HTR-8/SVneo (cell line): Measurements from ENCODE around the gene NNMT.
"Not testable (repeated sequence)": the region's sequence is repeated elsewhere in the genome, so short reads cannot be mapped to it uniquely, and the experiment has no call there.

ENCODE experiments used
- DNase-seq: peaks from one replicate; pipeline ENCODE4 v3.0.0; 2011; ENCODE audit warnings: low spot score, mixed read lengths; ENCODE audit not compliant: insufficient read length
- FAIRE-seq: peaks from 2 replicates; lab custom pipeline; 2011; peaks lifted over from hg19 to GRCh38; lab: Jason Lieb, UNC

The NNMT gene

GRCh38 chr11:114340311-114341131 is 44.3 kb downstream of the NNMT start:
- DNase-seq, result peak; percentile 57

GRCh38 chr11:114341667-114342066 is 45.5 kb downstream of the NNMT start:
- DNase-seq, result not testable (repeated sequence)

More at GRCh38 chr11:114340311-114341131, 44.3 kb downstream of the NNMT start:
- FAIRE-seq, result peak; percentile 89

GRCh38 chr11:114342476-114342875 is 46.3 kb downstream of the NNMT start:
- no peak for DNase-seq
- no peak for FAIRE-seq

More at GRCh38 chr11:114341667-114342066, 45.5 kb downstream of the NNMT start:
- FAIRE-seq, result not testable (repeated sequence)

GRCh38 chr11:114343020-114343419 is 46.8 kb downstream of the NNMT start:
- no peak for FAIRE-seq
- DNase-seq, result no peak

- FAIRE-seq, result no peak
- DNase-seq, result no peak
Measured at GRCh38 chr11:114343493-114343892, 47.3 kb downstream of the NNMT start.

- FAIRE-seq (no peak), DNase-seq (no peak)
Measured at GRCh38 chr11:114344494-114344893, 48.3 kb downstream of the NNMT start.

- DNase-seq (no peak), FAIRE-seq (peak; percentile 16)
Measured at GRCh38 chr11:114345575-114346222, 49.5 kb downstream of the NNMT start.

- no peak for DNase-seq
- no peak for FAIRE-seq
Measured at GRCh38 chr11:114346709-114347141, 50.5 kb downstream of the NNMT start.

GRCh38 chr11:114348200-114349191 is 52.3 kb downstream of the NNMT start:
- no peak for DNase-seq
- FAIRE-seq, result no peak

- FAIRE-seq (no peak), DNase-seq (no peak)
Measured at GRCh38 chr11:114350022-114350421, 53.8 kb downstream of the NNMT start.

GRCh38 chr11:114353443-114353842 is 57.2 kb downstream of the NNMT start:
- no peak for DNase-seq
- no peak for FAIRE-seq

- FAIRE-seq (peak; percentile 89), DNase-seq (peak; percentile 85)
Measured at GRCh38 chr11:114354076-114354475, 57.9 kb downstream of the NNMT start.

- DNase-seq (no peak), FAIRE-seq (peak; percentile 55)
Measured at GRCh38 chr11:114358716-114359115, 62.5 kb downstream of the NNMT start.

GRCh38 chr11:114359342-114359741 is 63.1 kb downstream of the NNMT start:
- no peak for DNase-seq
- no peak for FAIRE-seq

GRCh38 chr11:114362326-114362725 is 66.1 kb downstream of the NNMT start:
- no peak for DNase-seq
- no peak for FAIRE-seq

- FAIRE-seq, result no peak
- DNase-seq, result no peak
Measured at GRCh38 chr11:114362958-114363357, 66.8 kb downstream of the NNMT start.
